Neural progenitor cell (in vitro differentiated cells): ENCODE results near the gene IRX2.

Experiments
- EZH2 ChIP-seq: fragments of 200-600 bp; sonication (generic); IDR thresholded peaks from 2 replicates; pipeline ENCODE4 v1.6.1; 2017; ENCODE audit warnings: antibody characterized with exemption, mild to moderate bottlenecking, moderate library complexity
- EZH2phosphoT487 ChIP-seq: fragments of 200-600 bp; sonication (generic); IDR thresholded peaks from 2 replicates; pipeline ENCODE4 v1.6.1; 2017; ENCODE audit warnings: antibody characterized with exemption
- TF ChIP-seq, protein P1 (sequence below): fragments of 200-600 bp; sonication (generic); IDR thresholded peaks from 2 replicates; pipeline ENCODE4 v1.5.1; 2017; ENCODE audit warnings: antibody characterized with exemption, mild to moderate bottlenecking

DNA sequence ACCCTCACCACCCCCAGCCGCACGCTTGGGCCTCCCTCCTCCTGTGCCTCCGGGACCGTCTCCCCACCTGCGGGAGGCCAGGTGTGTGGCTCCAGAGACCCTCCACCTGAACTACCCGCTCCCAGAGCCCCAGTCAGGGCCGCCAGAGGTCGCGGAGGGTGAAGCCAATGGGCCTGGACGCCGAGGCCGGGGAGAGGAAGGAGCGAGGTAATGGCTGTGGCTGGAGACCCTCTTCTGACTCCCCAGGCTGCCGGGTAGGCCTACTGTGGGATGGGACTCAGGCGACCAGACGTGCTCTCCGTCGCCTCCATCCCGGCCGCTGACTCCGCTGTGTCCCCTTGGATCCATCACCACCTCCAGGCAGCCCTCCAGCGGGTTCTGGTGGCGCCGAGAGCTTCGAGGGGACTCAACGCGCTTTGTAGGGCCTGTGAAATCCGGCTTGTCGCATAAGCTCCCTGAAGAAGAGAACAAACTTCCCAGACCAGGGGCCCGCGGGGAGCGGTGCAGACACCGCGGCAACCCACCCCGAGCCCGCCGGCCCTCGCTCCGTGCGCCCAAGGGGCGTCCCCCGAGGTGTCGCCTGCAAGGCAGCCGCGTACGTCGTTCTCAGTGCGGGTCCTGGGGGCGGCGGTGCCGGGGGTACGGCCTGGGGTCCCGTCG lies 12.6 kb downstream of the IRX2 start:
- TF ChIP-seq, protein P1, sequence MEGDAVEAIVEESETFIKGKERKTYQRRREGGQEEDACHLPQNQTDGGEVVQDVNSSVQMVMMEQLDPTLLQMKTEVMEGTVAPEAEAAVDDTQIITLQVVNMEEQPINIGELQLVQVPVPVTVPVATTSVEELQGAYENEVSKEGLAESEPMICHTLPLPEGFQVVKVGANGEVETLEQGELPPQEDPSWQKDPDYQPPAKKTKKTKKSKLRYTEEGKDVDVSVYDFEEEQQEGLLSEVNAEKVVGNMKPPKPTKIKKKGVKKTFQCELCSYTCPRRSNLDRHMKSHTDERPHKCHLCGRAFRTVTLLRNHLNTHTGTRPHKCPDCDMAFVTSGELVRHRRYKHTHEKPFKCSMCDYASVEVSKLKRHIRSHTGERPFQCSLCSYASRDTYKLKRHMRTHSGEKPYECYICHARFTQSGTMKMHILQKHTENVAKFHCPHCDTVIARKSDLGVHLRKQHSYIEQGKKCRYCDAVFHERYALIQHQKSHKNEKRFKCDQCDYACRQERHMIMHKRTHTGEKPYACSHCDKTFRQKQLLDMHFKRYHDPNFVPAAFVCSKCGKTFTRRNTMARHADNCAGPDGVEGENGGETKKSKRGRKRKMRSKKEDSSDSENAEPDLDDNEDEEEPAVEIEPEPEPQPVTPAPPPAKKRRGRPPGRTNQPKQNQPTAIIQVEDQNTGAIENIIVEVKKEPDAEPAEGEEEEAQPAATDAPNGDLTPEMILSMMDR: no peak
- TF ChIP-seq EZH2 (no peak), EZH2phosphoT487 (no peak)
